ENCODE results near the gene GGTA1. TPM values are rescaled to one million over a fixed set of nuclear protein-coding genes. Genes with fewer than 3 reads are reported as not detected.

Gene GGTA1
- total RNA-seq, 1 donor = 9.6 TPM

GRCh38 chr9:121427899-121428298, 71.7 kb downstream of the GGTA1 start:
- Histone ChIP-seq H3K4me3 (ENCODE audit: low read length) (no peak overlapping the region), H3K4me1 (ENCODE audit: insufficient read depth, low read length) (no peaks in the 10 kb centered on the region), H3K9me3 (ENCODE audit: low read depth, low read length) (no peaks in the 10 kb centered on the region), H3K27me3 (ENCODE audit: insufficient read depth, low read length) (no peaks in the 10 kb centered on the region)

- Histone ChIP-seq H3K9me3 (ENCODE audit: low read depth, low read length) (no peaks in the 10 kb centered on the region), H3K27me3 (ENCODE audit: insufficient read depth, low read length) (no peaks in the 10 kb centered on the region), H3K4me1 (ENCODE audit: insufficient read depth, low read length) (no peaks in the 10 kb centered on the region), H3K4me3 (ENCODE audit: low read length) (no peak overlapping the region)
Measured at GRCh38 chr9:121424024-121424432, 75.6 kb downstream of the GGTA1 start.

GRCh38 chr9:121411993-121412392, 87.7 kb downstream of the GGTA1 start:
- no peaks in the 10 kb centered on the region for H3K4me1 ChIP-seq (ENCODE audit: insufficient read depth, low read length)
- H3K4me3 ChIP-seq (ENCODE audit: low read length) = no peak overlapping the region
- no peaks in the 10 kb centered on the region for H3K9me3 ChIP-seq (ENCODE audit: low read depth, low read length)
- no peaks in the 10 kb centered on the region for H3K27me3 ChIP-seq (ENCODE audit: insufficient read depth, low read length)

- H3K27me3 ChIP-seq (ENCODE audit: insufficient read depth, low read length) = no peaks in the 10 kb centered on the region
- H3K9me3 ChIP-seq (ENCODE audit: low read depth, low read length) = no peaks in the 10 kb centered on the region
- no peak overlapping the region for H3K4me3 ChIP-seq (ENCODE audit: low read length)
- no peaks in the 10 kb centered on the region for H3K4me1 ChIP-seq (ENCODE audit: insufficient read depth, low read length)
Measured at GRCh38 chr9:121405899-121406298, 93.7 kb downstream of the GGTA1 start.

Other genes with a start within 250 kb of the GGTA1 start
- 72.2 TPM for gene GSN, start 231.7 kb downstream of the GGTA1 start, total RNA-seq
- gene STOM, start 129.6 kb downstream of the GGTA1 start, total RNA-seq = 82.3 TPM
- gene DAB2IP, start 151.8 kb upstream of the GGTA1 start, total RNA-seq = 0.10 TPM

All from mononuclear cell (primary cell).